NCI-H1417 (cell line): ENCODE data around the gene VANGL1.

Source experiments
- DNase-seq, 3 experiments: peaks; one replicate each; lab custom pipeline; 2025; lab: John Stamatoyannopoulos, UW

VANGL1 gene

GRCh38 chr1:115668579-115668978, 26.8 kb downstream of the VANGL1 start:
- no peak for DNase-seq

- DNase-seq, result peak in 1 of 3 experiments; percentile 26
Observed at GRCh38 chr1:115669002-115669673, 27.4 kb downstream of the VANGL1 start.

- no peak for DNase-seq
Observed at GRCh38 chr1:115669886-115670285, 28.1 kb downstream of the VANGL1 start.

GRCh38 chr1:115670476-115671175, 28.9 kb downstream of the VANGL1 start:
- peak; percentile 84 to 94 (median 91) for DNase-seq

- peak in 2 of 3 experiments; percentile 50 to 81 for DNase-seq
Observed at GRCh38 chr1:115671176-115671934, 29.6 kb downstream of the VANGL1 start.

GRCh38 chr1:115672224-115673009, 30.6 kb downstream of the VANGL1 start:
- DNase-seq, result peak; percentile 38 to 67 (median 41)

GRCh38 chr1:115676498-115677181, 34.9 kb downstream of the VANGL1 start:
- DNase-seq, result peak in 2 of 3 experiments; percentile 52 to 72

- peak in 2 of 3 experiments; percentile 64 to 68 for DNase-seq
Observed at GRCh38 chr1:115677182-115677555, 35.4 kb downstream of the VANGL1 start.

- peak in 1 of 3 experiments; percentile 52 for DNase-seq
Observed at GRCh38 chr1:115677565-115677964, 35.8 kb downstream of the VANGL1 start.

- no peak for DNase-seq
Observed at GRCh38 chr1:115678141-115678540, 36.4 kb downstream of the VANGL1 start.

- DNase-seq, result no peak
Observed at GRCh38 chr1:115679141-115679611, 37.4 kb downstream of the VANGL1 start.

GRCh38 chr1:115680730-115681111, 39.0 kb downstream of the VANGL1 start:
- DNase-seq, result no peak

- DNase-seq, result no peak
Observed at GRCh38 chr1:115682792-115683191, 41.0 kb downstream of the VANGL1 start.

- no peak for DNase-seq
Observed at GRCh38 chr1:115685029-115685705, 43.4 kb downstream of the VANGL1 start.

- DNase-seq, result no peak
Observed at GRCh38 chr1:115687744-115688143, 46.0 kb downstream of the VANGL1 start.

GRCh38 chr1:115690972-115691371, 49.2 kb downstream of the VANGL1 start:
- DNase-seq, result peak in 1 of 3 experiments; percentile 41

GRCh38 chr1:115692224-115692623, 50.5 kb downstream of the VANGL1 start:
- no peak for DNase-seq

GRCh38 chr1:115694805-115695204, 53.0 kb downstream of the VANGL1 start:
- DNase-seq, result peak in 1 of 3 experiments; percentile 84

GRCh38 chr1:115697619-115698018, 55.8 kb downstream of the VANGL1 start:
- DNase-seq, result no peak

GRCh38 chr1:115701090-115701489, 59.3 kb downstream of the VANGL1 start:
- no peak for DNase-seq

- peak in 1 of 3 experiments; percentile 11 for DNase-seq
Observed at GRCh38 chr1:115702959-115703358, 61.2 kb downstream of the VANGL1 start.
